PC-3 (cell line): ENCODE data around the gene TSGA10IP. TPM values are rescaled to one million over a fixed set of nuclear protein-coding genes. Genes with fewer than 3 reads are reported as not detected.

Experiments used
- ATAC-seq: fragments of 200-7000 bp; cut with Tn5 transposase; 2 replicates; pipeline ENCODE4 v1.9.1; 2020; ENCODE audit warnings: mild to moderate bottlenecking, moderate library complexity
- BruUV-seq: library from RNA; stranded (reverse); fragments of 400-500 nt; replicated peaks from 2 replicates; lab custom pipeline; 2021; lab: Mats Ljungman, UMichigan
- CTCF ChIA-PET: fragments of 300-600 bp; sonication (Branson Sonifier 250); formaldehyde crosslinking; loops from one replicate; lab custom pipeline; 2022; ENCODE audit warnings: antibody characterized with exemption; lab: Charles Lee
- POLR2A ChIA-PET: fragments of 300-600 bp; sonication (Branson Sonifier 250); formaldehyde crosslinking; loops from one replicate; lab custom pipeline; 2022; ENCODE audit warnings: antibody characterized with exemption; ENCODE audit not compliant: unreplicated experiment; lab: Charles Lee
- DNase-seq: peaks from one replicate; pipeline ENCODE4 v3.0.0-alpha.2; 2015
- H2AFZ ChIP-seq: fragments of 300-600 bp; sonication (generic); 2 replicates; pipeline ENCODE4 v1.6.0; 2016; ENCODE audit warnings: antibody characterized with exemption, low read length
- H3F3A ChIP-seq: fragments of 300-600 bp; sonication (generic); one replicate; pipeline ENCODE4 v1.6.0; 2017; ENCODE audit warnings: antibody characterized with exemption, low read length, control low read depth, mild to moderate bottlenecking; ENCODE audit not compliant: unreplicated experiment
- H3K27ac ChIP-seq: fragments of 300-600 bp; sonication (generic); 2 replicates; pipeline ENCODE4 v1.5.1; 2016; ENCODE audit warnings: mild to moderate bottlenecking, low read length
- H3K27me3 ChIP-seq: fragments of 300-600 bp; sonication (generic); 2 replicates; pipeline ENCODE4 v1.6.1; 2016; ENCODE audit warnings: low read length, mixed read lengths
- H3K36me3 ChIP-seq: fragments of 300-600 bp; sonication (generic); 2 replicates; pipeline ENCODE4 v1.6.1; 2016; ENCODE audit warnings: low read depth, mixed run types, low read length, mixed read lengths
- H3K4me1 ChIP-seq: fragments of 300-600 bp; sonication (generic); 2 replicates; pipeline ENCODE4 v1.5.1; 2016; ENCODE audit warnings: low read length; ENCODE audit not compliant: insufficient read depth
- H3K4me2 ChIP-seq: fragments of 300-600 bp; sonication (generic); 2 replicates; pipeline ENCODE4 v1.6.0; 2016; ENCODE audit warnings: low read length
- H3K4me3 ChIP-seq: fragments of 300-600 bp; sonication (generic); 2 replicates; pipeline ENCODE4 v1.5.1; 2016; ENCODE audit warnings: mild to moderate bottlenecking, low read length, mixed read lengths
- H3K79me2 ChIP-seq: fragments of 300-600 bp; sonication (generic); 2 replicates; pipeline ENCODE4 v1.6.1; 2017; ENCODE audit warnings: low read length, mixed read lengths
- H3K9ac ChIP-seq: fragments of 300-600 bp; sonication (generic); 2 replicates; pipeline ENCODE4 v1.6.0; 2016; ENCODE audit warnings: mild to moderate bottlenecking, low read length
- H3K9me2 ChIP-seq: fragments of 300-600 bp; sonication (generic); replicated peaks from 2 replicates; pipeline ENCODE4 v1.6.1; 2016; ENCODE audit warnings: mixed run types, low read length, mixed read lengths
- H3K9me3 ChIP-seq: fragments of 300-600 bp; sonication (generic); 2 replicates; pipeline ENCODE4 v1.6.1; 2016; ENCODE audit warnings: low read length, mixed read lengths
- H4K20me1 ChIP-seq: fragments of 300-600 bp; sonication (generic); 2 replicates; pipeline ENCODE4 v1.6.1; 2016; ENCODE audit warnings: low read length, mixed read lengths
- EZH2 ChIP-seq: fragments of 300-600 bp; sonication (generic); IDR thresholded peaks from one replicate; pipeline ENCODE4 v1.6.1; 2017; ENCODE audit warnings: antibody characterized with exemption, mild to moderate bottlenecking, low read length; ENCODE audit not compliant: unreplicated experiment
- EZH2phosphoT487 ChIP-seq: fragments of 300-600 bp; sonication (generic); IDR thresholded peaks from 2 replicates; pipeline ENCODE4 v1.6.1; 2018; ENCODE audit warnings: mild to moderate bottlenecking, antibody characterized with exemption, low read length, borderline replicate concordance
- intact Hi-C: fragments of 100-400 bp; cut with micrococcal nuclease; formaldehyde crosslinking; loops from 2 replicates; pipeline ENCODE4 v1.9.0; 2023
- total RNA-seq: library from RNA; depleted of rRNA; stranded (reverse); fragments of >200 nt; gene quantifications from 2 replicates; pipeline ENCODE4 v1.2.3, GENCODE V29; 2014
- TF ChIP-seq, protein P1 (sequence below): fragments of 300-600 bp; sonication (generic); conservative IDR thresholded peaks from 2 replicates; pipeline ENCODE4 v1.5.1; 2017; ENCODE audit warnings: antibody characterized with exemption, low read depth, mild to moderate bottlenecking, low read length

Gene TSGA10IP
- total RNA-seq, 1 experiment from 2014 or later = not detected

DNA sequence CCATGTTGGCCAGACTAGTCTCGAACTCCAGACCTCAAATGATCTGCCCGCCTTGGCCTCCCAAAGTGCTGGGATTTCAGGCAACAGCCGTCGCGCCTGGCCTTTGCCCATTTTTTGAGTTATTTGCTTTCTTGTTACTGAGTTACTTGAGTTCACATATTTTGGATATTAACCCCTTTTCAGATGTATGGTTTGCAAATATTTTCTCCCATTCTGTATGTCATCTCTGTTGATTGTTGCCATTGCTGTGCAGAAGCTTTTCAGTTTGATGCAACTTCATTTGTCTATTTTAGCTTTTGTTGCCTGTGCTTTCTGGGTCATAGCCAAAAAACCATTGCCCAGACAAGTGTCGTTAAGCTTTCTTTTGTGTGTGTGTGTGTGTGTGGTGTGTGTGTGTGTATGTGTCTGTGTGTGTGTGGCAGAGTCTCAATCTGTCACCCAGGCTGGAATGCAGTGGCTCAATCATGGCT is 6.8 kb downstream of the TSGA10IP start:
- ChIA-PET POLR2A (no interaction called here), CTCF (interaction anchor here (0.5 kb wide), 1 partner anchor 91 kb away, joined by 5 read pairs; no protein-coding TSS in a partner anchor)
- Histone ChIP-seq H4K20me1 (no peaks in the 10 kb centered on the region), H3K4me1 (no peaks in the 10 kb centered on the region), H2AFZ (no peak overlapping the region), H3F3A (no peaks in the 10 kb centered on the region), H3K27me3 (no peaks in the 10 kb centered on the region), H3K9ac (no peak overlapping the region), H3K36me3 (no peaks in the 10 kb centered on the region), H3K27ac (no peak overlapping the region), H3K79me2 (no peaks in the 10 kb centered on the region), H3K4me3 (no peak overlapping the region), H3K9me3 (no peaks in the 10 kb centered on the region), H3K9me2 (no peaks in the 10 kb centered on the region), H3K4me2 (no peak overlapping the region)
- ATAC-seq (no peak), DNase-seq (no peak)
- intact Hi-C loops = no loop called here
- BruUV-seq = no TSS peak
- no peak for TF ChIP-seq EZH2
- TF ChIP-seq, protein P1, sequence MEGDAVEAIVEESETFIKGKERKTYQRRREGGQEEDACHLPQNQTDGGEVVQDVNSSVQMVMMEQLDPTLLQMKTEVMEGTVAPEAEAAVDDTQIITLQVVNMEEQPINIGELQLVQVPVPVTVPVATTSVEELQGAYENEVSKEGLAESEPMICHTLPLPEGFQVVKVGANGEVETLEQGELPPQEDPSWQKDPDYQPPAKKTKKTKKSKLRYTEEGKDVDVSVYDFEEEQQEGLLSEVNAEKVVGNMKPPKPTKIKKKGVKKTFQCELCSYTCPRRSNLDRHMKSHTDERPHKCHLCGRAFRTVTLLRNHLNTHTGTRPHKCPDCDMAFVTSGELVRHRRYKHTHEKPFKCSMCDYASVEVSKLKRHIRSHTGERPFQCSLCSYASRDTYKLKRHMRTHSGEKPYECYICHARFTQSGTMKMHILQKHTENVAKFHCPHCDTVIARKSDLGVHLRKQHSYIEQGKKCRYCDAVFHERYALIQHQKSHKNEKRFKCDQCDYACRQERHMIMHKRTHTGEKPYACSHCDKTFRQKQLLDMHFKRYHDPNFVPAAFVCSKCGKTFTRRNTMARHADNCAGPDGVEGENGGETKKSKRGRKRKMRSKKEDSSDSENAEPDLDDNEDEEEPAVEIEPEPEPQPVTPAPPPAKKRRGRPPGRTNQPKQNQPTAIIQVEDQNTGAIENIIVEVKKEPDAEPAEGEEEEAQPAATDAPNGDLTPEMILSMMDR = no peak
- no peak for TF ChIP-seq EZH2phosphoT487

DNA sequence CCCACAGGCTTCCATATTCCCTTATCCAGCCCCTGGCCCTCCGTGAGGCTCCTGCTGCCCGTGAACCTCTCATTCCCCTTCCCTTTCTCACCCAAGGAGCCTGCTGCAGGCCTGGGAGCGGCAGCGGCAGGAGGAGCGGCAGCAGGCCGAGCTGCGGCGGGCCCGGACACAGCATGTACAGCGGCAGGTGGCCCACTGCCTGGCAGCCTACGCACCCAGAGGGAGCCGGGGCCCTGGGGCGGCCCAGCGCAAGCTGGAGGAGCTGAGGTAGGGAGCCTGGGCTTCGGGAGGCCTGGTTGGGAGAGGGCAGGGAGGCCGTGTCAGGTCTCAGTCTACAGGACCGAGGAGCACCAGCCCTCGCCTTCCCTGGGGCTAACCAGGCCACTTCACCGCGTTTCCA is 8.2 kb downstream of the TSGA10IP start:
- Histone ChIP-seq H3K79me2 (no peaks in the 10 kb centered on the region), H3K36me3 (no peaks in the 10 kb centered on the region), H3K27ac (no peak overlapping the region), H3K9ac (no peak overlapping the region), H2AFZ (no peak overlapping the region), H3K27me3 (no peaks in the 10 kb centered on the region), H4K20me1 (no peaks in the 10 kb centered on the region), H3F3A (no peaks in the 10 kb centered on the region), H3K9me2 (no peaks in the 10 kb centered on the region), H3K4me3 (no peak overlapping the region), H3K4me2 (no peak overlapping the region), H3K4me1 (no peaks in the 10 kb centered on the region), H3K9me3 (no peaks in the 10 kb centered on the region)
- CTCF ChIA-PET = interaction anchor here (0.7 kb wide), 1 partner anchor 28 kb away, joined by 5 read pairs; no protein-coding TSS in a partner anchor
- intact Hi-C loops = no loop called here
- ATAC-seq = no peak
- POLR2A ChIA-PET = no interaction called here
- BruUV-seq = no TSS peak
- no peak for DNase-seq
- TF ChIP-seq, protein P1 = no peak
- TF ChIP-seq EZH2phosphoT487 (no peak), EZH2 (no peak)

DNA sequence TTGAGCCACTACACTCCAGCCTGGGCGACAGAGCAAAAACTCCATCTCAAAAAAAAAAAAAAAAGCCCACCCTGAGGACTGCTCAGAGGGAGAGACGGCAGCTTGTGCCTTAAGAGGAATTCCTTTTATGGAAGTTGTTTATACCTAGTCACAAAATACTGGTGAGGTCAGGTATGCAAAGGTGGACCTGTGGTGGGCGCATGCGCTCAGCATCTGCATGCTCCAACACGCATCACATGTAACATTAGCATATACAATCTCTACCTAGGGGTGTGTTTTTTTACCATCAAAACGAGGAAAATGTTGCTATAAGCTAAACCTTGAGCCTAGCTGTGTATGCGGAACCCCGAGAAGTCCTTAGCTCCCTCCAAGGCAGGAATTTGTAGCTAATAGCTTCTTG is 9.5 kb downstream of the TSGA10IP start:
- ATAC-seq (no peak), DNase-seq (no peak)
- no TSS peak for BruUV-seq
- no peaks in the 10 kb centered on the region for H4K20me1 ChIP-seq
- no peak overlapping the region for H3K4me3 ChIP-seq
- H3K4me1 ChIP-seq = no peaks in the 10 kb centered on the region
- no peak overlapping the region for H3K4me2 ChIP-seq
- no peaks in the 10 kb centered on the region for H3K9me3 ChIP-seq
- CTCF ChIA-PET = no interaction called here
- H3K79me2 ChIP-seq = no peaks in the 10 kb centered on the region
- no peaks in the 10 kb centered on the region for H3K9me2 ChIP-seq
- H2AFZ ChIP-seq = no peak overlapping the region
- H3F3A ChIP-seq = no peaks in the 10 kb centered on the region
- TF ChIP-seq, protein P1 = no peak
- no peak for TF ChIP-seq EZH2
- no peak for TF ChIP-seq EZH2phosphoT487
- H3K9ac ChIP-seq = no peak overlapping the region
- POLR2A ChIA-PET = no interaction called here
- no peaks in the 10 kb centered on the region for H3K27me3 ChIP-seq
- intact Hi-C loops = no loop called here
- H3K27ac ChIP-seq = no peak overlapping the region
- H3K36me3 ChIP-seq = no peaks in the 10 kb centered on the region
